ENCODE results near the gene MGAT4B.

The MGAT4B gene

GRCh38 chr5:179805070-179805528 lies 1.6 kb downstream of the MGAT4B start:
- Mint-ChIP-seq H3K9me3 (no peaks in the 10 kb centered on the region), H3K4me3 (peak overlapping the region; percentile 78), H3K27me3 (no peaks in the 10 kb centered on the region), H3K4me1 (peaks cover 34% of the 10 kb centered on the region), H3K27ac (peak overlapping the region; percentile 64), H3K36me3 (ENCODE audit: low read depth) (peaks cover 3% of the 10 kb centered on the region)
- no peak for DNase-seq
- ATAC-seq = no peak

- no peak for DNase-seq
- peak overlapping the region; percentile 78 for H3K4me3 Mint-ChIP-seq
- no peaks in the 10 kb centered on the region for H3K9me3 Mint-ChIP-seq
- H3K27ac Mint-ChIP-seq = no peak overlapping the region
- peaks cover 34% of the 10 kb centered on the region for H3K4me1 Mint-ChIP-seq
- no peak for ATAC-seq
- peaks cover 3% of the 10 kb centered on the region for H3K36me3 Mint-ChIP-seq (ENCODE audit: low read depth)
- H3K27me3 Mint-ChIP-seq = no peaks in the 10 kb centered on the region
These were observed 2.1 kb downstream of the MGAT4B start for GRCh38 chr5:179804555-179804947.

DNA sequence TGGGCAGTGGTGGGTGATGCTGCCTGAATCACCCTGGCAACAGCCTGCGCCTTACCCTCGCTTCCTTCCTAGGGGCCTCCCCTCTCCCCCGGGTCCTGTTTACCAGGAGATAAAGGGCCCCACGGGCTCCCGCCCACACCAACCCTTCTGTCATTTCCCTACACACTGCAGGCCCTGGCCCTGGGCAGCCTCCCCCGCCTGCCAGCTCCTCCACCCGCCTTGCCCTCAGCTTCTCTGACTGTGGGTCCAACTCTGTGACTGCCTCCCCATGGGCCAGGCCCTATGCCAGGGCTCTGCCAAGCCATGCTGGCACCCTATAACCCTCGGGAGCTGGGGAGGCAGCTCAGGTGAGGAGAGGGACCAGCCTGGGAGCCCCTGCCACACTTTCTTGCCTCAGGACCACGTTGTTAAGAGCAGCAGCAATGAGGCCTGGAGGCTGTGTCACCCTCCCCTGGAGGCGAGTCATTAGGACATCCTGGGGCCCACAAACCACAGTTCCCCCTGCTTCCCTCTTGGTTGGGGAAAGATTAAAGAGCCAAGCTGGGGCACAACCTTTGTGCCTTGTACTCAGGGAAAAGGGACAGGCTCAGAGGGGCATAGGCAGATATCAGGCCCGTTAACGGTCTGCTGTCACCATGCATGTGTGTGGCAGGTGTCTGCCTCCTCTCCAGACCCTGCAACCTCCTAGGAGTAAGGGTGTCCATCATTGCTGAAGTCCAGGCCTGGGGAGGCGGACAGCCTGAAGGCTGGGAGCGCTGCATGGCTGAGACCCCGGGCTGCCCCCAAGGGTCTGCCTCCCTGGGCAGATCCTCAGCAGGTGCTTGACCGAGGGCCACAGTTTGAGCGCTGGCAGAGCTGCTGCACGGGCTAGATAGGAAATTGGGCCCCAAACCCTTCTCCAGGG lies 2.8 kb downstream of the MGAT4B start:
- DNase-seq = peak; percentile 74
- peak overlapping the region; percentile 78 for H3K4me3 Mint-ChIP-seq
- peak overlapping the region; percentile 75 for H3K27ac Mint-ChIP-seq
- no peaks in the 10 kb centered on the region for H3K9me3 Mint-ChIP-seq
- peaks cover 3% of the 10 kb centered on the region for H3K36me3 Mint-ChIP-seq (ENCODE audit: low read depth)
- H3K27me3 Mint-ChIP-seq = no peaks in the 10 kb centered on the region
- peaks cover 34% of the 10 kb centered on the region for H3K4me1 Mint-ChIP-seq
- peak; percentile 74 for ATAC-seq

- Mint-ChIP-seq H3K27ac (no peak overlapping the region), H3K4me3 (no peak overlapping the region), H3K27me3 (no peaks in the 10 kb centered on the region), H3K9me3 (no peaks in the 10 kb centered on the region), H3K36me3 (ENCODE audit: low read depth) (peaks cover 3% of the 10 kb centered on the region), H3K4me1 (peaks cover 34% of the 10 kb centered on the region)
- DNase-seq = no peak
- ATAC-seq = no peak
These were observed 3.6 kb downstream of the MGAT4B start for GRCh38 chr5:179802950-179803562.

GRCh38 chr5:179802207-179802883 lies 4.3 kb downstream of the MGAT4B start:
- Mint-ChIP-seq H3K36me3 (ENCODE audit: low read depth) (peaks cover 3% of the 10 kb centered on the region), H3K27me3 (no peaks in the 10 kb centered on the region), H3K4me1 (peaks cover 34% of the 10 kb centered on the region), H3K27ac (no peak overlapping the region), H3K9me3 (no peaks in the 10 kb centered on the region), H3K4me3 (no peak overlapping the region)
- ATAC-seq (no peak), DNase-seq (no peak)

DNA sequence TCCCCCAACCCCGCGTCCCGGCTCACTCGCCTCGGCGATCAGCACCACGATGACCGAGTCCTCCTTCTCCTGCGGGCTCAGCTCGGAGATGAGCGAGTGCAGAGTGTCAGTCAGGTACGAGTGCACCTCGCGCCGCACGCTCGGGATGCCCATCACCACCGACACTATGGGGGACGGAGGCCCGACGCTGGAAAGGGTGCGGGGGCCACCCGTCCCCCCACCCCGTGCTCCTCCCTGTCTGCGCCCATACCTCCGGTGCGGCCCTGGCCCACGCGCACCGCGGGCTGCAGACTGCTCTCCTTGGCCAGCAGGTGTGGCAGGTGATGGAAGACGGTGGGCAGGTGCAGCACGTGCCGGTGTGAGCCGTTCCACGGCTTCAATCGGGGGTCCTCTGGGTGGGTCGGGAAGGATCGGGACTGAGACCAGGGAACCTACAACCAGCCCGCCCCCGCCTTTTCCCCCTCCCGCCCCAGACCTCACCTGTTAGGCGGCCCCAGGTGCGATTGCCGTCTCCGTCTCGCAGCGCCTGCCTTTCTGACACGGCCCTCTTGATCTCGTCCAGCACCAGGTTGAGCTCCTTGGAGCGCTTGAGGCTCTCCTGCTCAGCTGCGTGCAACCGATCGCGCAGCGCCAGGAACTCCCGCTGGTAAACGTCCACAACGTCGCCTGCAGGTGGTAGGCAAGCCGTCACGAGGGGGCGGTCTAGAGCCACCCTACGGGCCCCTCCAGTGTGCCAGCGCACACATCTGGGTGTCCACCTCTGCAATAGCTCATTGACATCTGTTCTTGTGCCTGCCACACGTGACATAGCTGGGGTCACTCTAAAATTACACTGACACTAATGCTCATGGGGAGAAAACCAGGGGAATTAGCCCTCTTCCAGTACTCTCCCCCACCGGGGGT lies 5.1 kb downstream of the MGAT4B start:
- Mint-ChIP-seq H3K4me3 (peak overlapping the region; percentile 47), H3K36me3 (ENCODE audit: low read depth) (peaks cover 6% of the 10 kb centered on the region), H3K4me1 (peaks cover 40% of the 10 kb centered on the region), H3K9me3 (no peaks in the 10 kb centered on the region), H3K27ac (peak overlapping the region; percentile 61), H3K27me3 (no peaks in the 10 kb centered on the region)
- ATAC-seq (peak; percentile 44), DNase-seq (peak; percentile 91)

DNA sequence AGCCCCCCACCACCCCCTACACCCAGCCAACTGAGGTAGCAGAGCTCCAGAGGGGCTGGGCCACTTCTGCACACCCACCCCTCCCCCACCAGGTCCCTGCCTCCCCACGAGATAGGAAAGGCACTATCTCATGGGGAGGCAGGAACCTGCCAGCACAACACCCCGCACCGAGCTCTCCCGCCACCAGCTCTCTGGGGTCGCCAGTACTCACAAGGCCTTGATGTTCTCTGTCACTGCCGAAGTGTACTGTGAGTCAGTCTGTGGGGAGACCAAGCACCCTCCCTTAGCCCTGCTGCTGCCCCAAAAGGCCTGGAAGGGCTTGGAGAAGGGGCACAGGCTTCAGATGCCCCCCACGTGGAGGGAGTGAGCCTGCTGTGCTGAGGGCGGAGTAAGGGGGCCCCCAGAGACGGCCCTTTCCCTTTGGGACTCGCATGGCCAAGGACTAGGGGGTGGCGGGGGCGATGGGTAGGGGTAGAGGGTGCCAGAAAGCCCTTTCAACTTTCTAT lies 5.9 kb downstream of the MGAT4B start:
- Mint-ChIP-seq H3K36me3 (ENCODE audit: low read depth) (peaks cover 6% of the 10 kb centered on the region), H3K9me3 (no peaks in the 10 kb centered on the region), H3K4me1 (peaks cover 40% of the 10 kb centered on the region), H3K4me3 (no peak overlapping the region), H3K27me3 (no peaks in the 10 kb centered on the region), H3K27ac (no peak overlapping the region)
- DNase-seq = no peak
- no peak for ATAC-seq

GRCh38 chr5:179800071-179800695 lies 6.5 kb downstream of the MGAT4B start:
- Mint-ChIP-seq H3K27me3 (no peaks in the 10 kb centered on the region), H3K4me1 (peaks cover 39% of the 10 kb centered on the region), H3K36me3 (ENCODE audit: low read depth) (peaks cover 6% of the 10 kb centered on the region), H3K9me3 (no peaks in the 10 kb centered on the region), H3K4me3 (no peak overlapping the region), H3K27ac (no peak overlapping the region)
- DNase-seq (no peak), ATAC-seq (no peak)

GRCh38 chr5:179799644-179799973 lies 7.1 kb downstream of the MGAT4B start:
- Mint-ChIP-seq H3K27ac (no peak overlapping the region), H3K4me1 (peaks cover 39% of the 10 kb centered on the region), H3K27me3 (no peaks in the 10 kb centered on the region), H3K9me3 (no peaks in the 10 kb centered on the region), H3K36me3 (ENCODE audit: low read depth) (peaks cover 6% of the 10 kb centered on the region), H3K4me3 (no peak overlapping the region)
- ATAC-seq (no peak), DNase-seq (no peak)

DNA sequence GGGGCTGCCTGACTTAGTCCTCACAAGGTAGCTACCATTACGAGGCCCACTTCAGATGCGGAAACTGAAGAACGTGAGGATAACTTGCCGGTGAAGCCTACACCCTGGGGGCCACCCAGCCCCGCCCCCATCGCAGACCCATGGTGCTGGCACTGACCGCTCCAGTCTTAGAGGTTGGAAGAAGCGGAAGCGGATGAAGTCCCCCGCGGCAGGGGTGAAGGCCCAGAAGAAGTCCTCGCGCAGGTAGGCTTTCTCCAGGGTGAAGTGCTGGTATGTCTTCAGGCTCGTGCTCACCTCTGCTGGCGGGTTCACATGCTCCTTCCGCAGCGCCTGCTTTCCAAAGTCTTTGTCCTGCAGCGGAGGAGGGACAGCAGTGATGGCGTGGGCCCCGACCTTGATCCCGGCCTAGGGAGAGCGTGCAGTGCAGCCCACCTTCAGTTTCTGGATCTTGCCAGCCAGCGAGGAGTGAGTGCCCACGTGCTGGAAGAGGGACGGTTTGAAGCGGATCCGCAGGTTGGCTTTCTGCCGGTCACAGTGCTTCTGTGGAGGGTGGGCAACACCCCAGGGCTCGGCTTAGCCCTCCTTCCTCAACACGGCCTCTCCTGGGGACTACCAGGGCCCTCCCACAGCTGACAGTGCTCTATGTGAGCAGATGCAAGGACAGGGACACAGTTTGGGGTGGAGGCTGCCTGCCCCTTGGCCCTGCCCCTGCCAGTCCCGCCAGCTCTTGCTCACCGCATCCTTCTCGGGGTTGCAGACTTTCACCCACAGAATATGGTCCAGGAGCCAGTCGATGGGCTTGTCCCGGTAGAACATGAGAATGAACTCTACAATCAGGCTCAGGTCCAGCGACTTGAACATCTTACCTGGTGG lies 7.7 kb downstream of the MGAT4B start:
- ATAC-seq = no peak
- Mint-ChIP-seq H3K36me3 (ENCODE audit: low read depth) (peaks cover 6% of the 10 kb centered on the region), H3K4me3 (no peak overlapping the region), H3K27ac (no peak overlapping the region), H3K9me3 (no peaks in the 10 kb centered on the region), H3K4me1 (peaks cover 39% of the 10 kb centered on the region), H3K27me3 (no peaks in the 10 kb centered on the region)
- DNase-seq = no peak

GRCh38 chr5:179798144-179798770 lies 8.4 kb downstream of the MGAT4B start:
- H3K27me3 Mint-ChIP-seq = no peaks in the 10 kb centered on the region
- no peaks in the 10 kb centered on the region for H3K9me3 Mint-ChIP-seq
- H3K4me3 Mint-ChIP-seq = no peak overlapping the region
- peaks cover 6% of the 10 kb centered on the region for H3K36me3 Mint-ChIP-seq (ENCODE audit: low read depth)
- ATAC-seq (no peak), DNase-seq (no peak)
- peaks cover 41% of the 10 kb centered on the region for H3K4me1 Mint-ChIP-seq
- H3K27ac Mint-ChIP-seq = no peak overlapping the region

DNA sequence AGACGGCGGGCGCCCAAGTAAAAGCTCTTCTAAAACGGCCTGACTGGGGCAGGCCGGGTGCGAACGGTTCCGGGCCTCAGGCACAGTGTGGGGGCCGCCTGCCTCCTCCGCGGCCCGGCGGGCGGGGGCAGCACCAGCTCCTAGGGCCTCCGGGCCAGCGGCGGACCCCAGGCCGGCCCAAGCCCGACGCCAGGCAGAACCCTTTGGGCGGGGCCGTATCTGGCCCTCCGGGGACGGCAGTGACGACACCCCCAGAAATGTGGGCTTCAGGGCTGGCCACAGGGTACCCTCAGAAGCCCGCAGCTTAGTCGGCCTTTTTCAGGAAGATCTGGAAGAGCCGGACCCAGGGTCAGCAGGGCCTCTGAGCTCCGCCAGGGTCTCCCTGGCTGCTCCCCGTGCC lies 8.9 kb downstream of the MGAT4B start:
- no peaks in the 10 kb centered on the region for H3K9me3 Mint-ChIP-seq
- H3K36me3 Mint-ChIP-seq (ENCODE audit: low read depth) = peaks cover 6% of the 10 kb centered on the region
- H3K27ac Mint-ChIP-seq = no peak overlapping the region
- no peak overlapping the region for H3K4me3 Mint-ChIP-seq
- peaks cover 38% of the 10 kb centered on the region for H3K4me1 Mint-ChIP-seq
- H3K27me3 Mint-ChIP-seq = no peaks in the 10 kb centered on the region
- DNase-seq (no peak), ATAC-seq (no peak)
